ENCODE data around the gene ABCF1.
A peak's percentile ranks its signal among the peaks of the same experiment; 100 is the strongest.

GRCh38 chr6:30612213-30612612, 41.0 kb downstream of the ABCF1 start:
- TF ChIP-seq EZH2 (IDR thresholded peaks at IDR 0.05; ENCODE audit: low read length, missing control alignments), result no peak
- TF ChIP-seq, protein P1, sequence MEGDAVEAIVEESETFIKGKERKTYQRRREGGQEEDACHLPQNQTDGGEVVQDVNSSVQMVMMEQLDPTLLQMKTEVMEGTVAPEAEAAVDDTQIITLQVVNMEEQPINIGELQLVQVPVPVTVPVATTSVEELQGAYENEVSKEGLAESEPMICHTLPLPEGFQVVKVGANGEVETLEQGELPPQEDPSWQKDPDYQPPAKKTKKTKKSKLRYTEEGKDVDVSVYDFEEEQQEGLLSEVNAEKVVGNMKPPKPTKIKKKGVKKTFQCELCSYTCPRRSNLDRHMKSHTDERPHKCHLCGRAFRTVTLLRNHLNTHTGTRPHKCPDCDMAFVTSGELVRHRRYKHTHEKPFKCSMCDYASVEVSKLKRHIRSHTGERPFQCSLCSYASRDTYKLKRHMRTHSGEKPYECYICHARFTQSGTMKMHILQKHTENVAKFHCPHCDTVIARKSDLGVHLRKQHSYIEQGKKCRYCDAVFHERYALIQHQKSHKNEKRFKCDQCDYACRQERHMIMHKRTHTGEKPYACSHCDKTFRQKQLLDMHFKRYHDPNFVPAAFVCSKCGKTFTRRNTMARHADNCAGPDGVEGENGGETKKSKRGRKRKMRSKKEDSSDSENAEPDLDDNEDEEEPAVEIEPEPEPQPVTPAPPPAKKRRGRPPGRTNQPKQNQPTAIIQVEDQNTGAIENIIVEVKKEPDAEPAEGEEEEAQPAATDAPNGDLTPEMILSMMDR (conservative IDR thresholded peaks at IDR 0.05 in 1 of 2, IDR thresholded peaks at IDR 0.05 in 1 of 2; ENCODE audit: low read depth in 1 of 2, low read length in 2 of 2), result peak; percentile 29 to 56
